ENCODE measurements around the gene PTGER1. TPM values are rescaled to one million over a fixed set of nuclear protein-coding genes. Genes with fewer than 3 reads are reported as not detected.
A peak's percentile ranks its signal among the peaks of the same experiment; 100 is the strongest.

The PTGER1 gene
- total and polyA plus RNA-seq, 10 of the 15 experiments (the other 5 are each of a cell fraction or from before 2014, with no cell fraction given) = not detected

DNA sequence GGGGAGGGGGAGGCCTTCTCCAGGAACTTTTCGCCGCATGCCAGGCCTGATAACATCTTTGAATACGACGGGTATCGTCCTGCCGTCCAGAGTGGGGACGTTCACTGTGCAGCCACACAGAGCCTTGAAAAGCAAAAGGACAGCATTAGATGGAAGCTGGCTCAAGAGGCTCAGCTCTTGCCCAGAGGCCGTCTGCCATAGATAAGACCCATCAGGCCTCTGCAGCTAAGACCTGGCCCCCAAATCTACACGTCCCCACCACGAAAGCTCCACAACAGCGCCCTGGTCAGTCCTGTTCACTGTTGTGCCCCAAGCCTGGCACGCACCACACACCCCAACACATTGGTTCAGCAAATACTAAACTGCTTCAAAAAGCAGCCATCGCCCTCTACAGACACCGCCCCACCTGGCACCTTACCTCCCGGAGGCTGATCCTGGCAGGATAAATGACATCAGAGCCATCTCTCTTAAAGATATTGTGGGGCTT lies 40.9 kb upstream of the PTGER1 start (continued):
- TF ChIP-seq TCF7 (IDR thresholded peaks at IDR 0.05; ENCODE audit: borderline replicate concordance) = no peak
- TF ChIP-seq YBX1 (IDR thresholded peaks at IDR 0.05) = no peak

DNA sequence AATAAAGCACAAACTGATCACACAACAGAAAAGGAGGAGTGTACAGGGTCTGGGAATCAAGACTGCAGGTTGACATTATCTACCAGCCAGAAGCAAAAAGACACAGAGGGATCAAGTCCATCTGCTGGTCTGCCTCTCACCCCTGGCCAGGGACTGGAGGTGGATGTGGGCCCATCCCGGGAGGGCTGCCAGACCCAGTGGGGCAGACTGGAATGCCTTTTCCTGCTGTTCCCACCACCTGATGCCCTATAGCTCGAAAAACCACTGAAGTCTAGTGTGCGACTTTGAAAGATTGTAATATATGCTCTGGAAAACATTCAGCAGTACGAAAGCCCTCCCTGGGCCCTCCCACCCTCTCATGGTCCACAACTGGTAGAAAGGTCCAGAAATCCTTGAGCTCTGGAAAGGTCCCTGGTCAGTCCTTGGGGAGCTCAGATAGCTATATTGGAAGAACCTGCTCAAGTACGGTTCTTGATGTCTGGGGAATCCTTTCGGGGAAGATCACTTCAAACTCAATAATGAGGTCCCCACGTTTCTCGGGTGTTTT lies 40.4 kb upstream of the PTGER1 start:
- H3K79me2 ChIP-seq (ENCODE audit: control insufficient read depth, insufficient read depth, low read length) = peaks cover 30% of the 10 kb centered on the region
- TF ChIP-seq, protein P1, sequence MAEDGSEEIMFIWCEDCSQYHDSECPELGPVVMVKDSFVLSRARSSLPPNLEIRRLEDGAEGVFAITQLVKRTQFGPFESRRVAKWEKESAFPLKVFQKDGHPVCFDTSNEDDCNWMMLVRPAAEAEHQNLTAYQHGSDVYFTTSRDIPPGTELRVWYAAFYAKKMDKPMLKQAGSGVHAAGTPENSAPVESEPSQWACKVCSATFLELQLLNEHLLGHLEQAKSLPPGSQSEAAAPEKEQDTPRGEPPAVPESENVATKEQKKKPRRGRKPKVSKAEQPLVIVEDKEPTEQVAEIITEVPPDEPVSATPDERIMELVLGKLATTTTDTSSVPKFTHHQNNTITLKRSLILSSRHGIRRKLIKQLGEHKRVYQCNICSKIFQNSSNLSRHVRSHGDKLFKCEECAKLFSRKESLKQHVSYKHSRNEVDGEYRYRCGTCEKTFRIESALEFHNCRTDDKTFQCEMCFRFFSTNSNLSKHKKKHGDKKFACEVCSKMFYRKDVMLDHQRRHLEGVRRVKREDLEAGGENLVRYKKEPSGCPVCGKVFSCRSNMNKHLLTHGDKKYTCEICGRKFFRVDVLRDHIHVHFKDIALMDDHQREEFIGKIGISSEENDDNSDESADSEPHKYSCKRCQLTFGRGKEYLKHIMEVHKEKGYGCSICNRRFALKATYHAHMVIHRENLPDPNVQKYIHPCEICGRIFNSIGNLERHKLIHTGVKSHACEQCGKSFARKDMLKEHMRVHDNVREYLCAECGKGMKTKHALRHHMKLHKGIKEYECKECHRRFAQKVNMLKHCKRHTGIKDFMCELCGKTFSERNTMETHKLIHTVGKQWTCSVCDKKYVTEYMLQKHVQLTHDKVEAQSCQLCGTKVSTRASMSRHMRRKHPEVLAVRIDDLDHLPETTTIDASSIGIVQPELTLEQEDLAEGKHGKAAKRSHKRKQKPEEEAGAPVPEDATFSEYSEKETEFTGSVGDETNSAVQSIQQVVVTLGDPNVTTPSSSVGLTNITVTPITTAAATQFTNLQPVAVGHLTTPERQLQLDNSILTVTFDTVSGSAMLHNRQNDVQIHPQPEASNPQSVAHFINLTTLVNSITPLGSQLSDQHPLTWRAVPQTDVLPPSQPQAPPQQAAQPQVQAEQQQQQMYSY (CRISPR knock-in tag; IDR thresholded peaks at IDR 0.05) = no peak
- no peak for TF ChIP-seq CREB1 (IDR thresholded peaks at IDR 0.05; ENCODE audit: low read depth)
- no peak for TF ChIP-seq FOS (IDR thresholded peaks at IDR 0.05; ENCODE audit: borderline replicate concordance, extremely low read depth, insufficient read length)
- TF ChIP-seq, protein P2, sequence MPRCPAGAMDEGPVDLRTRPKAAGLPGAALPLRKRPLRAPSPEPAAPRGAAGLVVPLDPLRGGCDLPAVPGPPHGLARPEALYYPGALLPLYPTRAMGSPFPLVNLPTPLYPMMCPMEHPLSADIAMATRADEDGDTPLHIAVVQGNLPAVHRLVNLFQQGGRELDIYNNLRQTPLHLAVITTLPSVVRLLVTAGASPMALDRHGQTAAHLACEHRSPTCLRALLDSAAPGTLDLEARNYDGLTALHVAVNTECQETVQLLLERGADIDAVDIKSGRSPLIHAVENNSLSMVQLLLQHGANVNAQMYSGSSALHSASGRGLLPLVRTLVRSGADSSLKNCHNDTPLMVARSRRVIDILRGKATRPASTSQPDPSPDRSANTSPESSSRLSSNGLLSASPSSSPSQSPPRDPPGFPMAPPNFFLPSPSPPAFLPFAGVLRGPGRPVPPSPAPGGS (IDR thresholded peaks at IDR 0.05; ENCODE audit: borderline replicate concordance, insufficient read depth, low read depth, low read length, poor library complexity, severe bottlenecking) = no peak
- peaks cover 3% of the 10 kb centered on the region; the same call in 1 of the 2 replicates for H4K20me1 ChIP-seq (ENCODE audit: control insufficient read depth, insufficient read depth)
- in situ Hi-C loops (cut with MboI) (no loop called here), intact Hi-C loops (cut with micrococcal nuclease; ENCODE audit: unreplicated experiment) (no loop called here)
- CTCF ChIA-PET = interaction anchor here (0.9 to 4.9 kb wide), 3 partner anchors 10 to 44 kb away, joined by 3 to 41 read pairs (median 5); no protein-coding TSS in a partner anchor
- POLR2A ChIA-PET = no interaction called here
- H3K36me3 ChIP-seq (ENCODE audit: control insufficient read depth in 2 of 2, insufficient read depth in 2 of 2, low read length in 1 of 2) = peaks cover 3 to 12% of the 10 kb centered on the region in 2 experiments; a peak in 3 of 4 replicates
- DNase-seq (ENCODE audit: low read depth, low spot score) (no peak), ATAC-seq (no peak), FAIRE-seq (no peak)
- no peaks in the 10 kb centered on the region for H3K9me3 ChIP-seq (replicated peaks; ENCODE audit: control insufficient read depth, insufficient read depth, low read length)
- SMC1A ChIA-PET (ENCODE audit: uncharacterized antibody, unreplicated experiment) = no interaction called here
- peaks cover 9% of the 10 kb centered on the region for H3K4me1 ChIP-seq (ENCODE audit: control insufficient read depth, insufficient read depth, low read length)
- H3K27me3 ChIP-seq (replicated peaks in 1 of 2; ENCODE audit: control insufficient read depth in 2 of 2, insufficient read depth in 2 of 2, low read length in 1 of 2) = no peaks in the 10 kb centered on the region
- H3K27ac ChIP-seq (ENCODE audit: control insufficient read depth, insufficient read depth) = no peak overlapping the region
- peak overlapping the region; percentile 95 for H3K4me3 ChIP-seq
- H2AFZ ChIP-seq (ENCODE audit: control insufficient read depth, low read depth, low read length) = no peak overlapping the region
- peak overlapping the region; percentile 3; the same call in 1 of the 2 replicates for H3K9ac ChIP-seq (ENCODE audit: control insufficient read depth, insufficient read depth, low read length)
- H3K4me2 ChIP-seq (ENCODE audit: control insufficient read depth, insufficient read depth) = peak overlapping the region; percentile 90
- 86% methylated on average over 8 of the region's 8 CpGs for WGBS (ENCODE audit: insufficient coverage, insufficient replicate concordance, low lambda C conversion rate, missing lambda C conversion rate)
- RAD21 ChIA-PET (ENCODE audit: unreplicated experiment) = no interaction called here
- BruUV-seq (replicated peaks) = no TSS peak

Measured in GM12878 (cell line).